ENCODE results near the gene STAB1. TPM values are rescaled to one million over a fixed set of nuclear protein-coding genes. Genes with fewer than 3 reads are reported as not detected.

STAB1 gene
- total and polyA plus RNA-seq, 2 of the 8 experiments (the other 6 are each of a cell fraction or from before 2014, with no cell fraction given), result 1.0 to 1.9 TPM

GRCh38 chr3:52473026-52473425, 22.1 kb upstream of the STAB1 start:
- no peaks in the 10 kb centered on the region; a peak in 3 of 7 replicates for H3K4me1 ChIP-seq (replicated peaks in 1 of 4; ENCODE audit: control insufficient read depth in 3 of 4, insufficient read depth in 4 of 4, low read length in 3 of 4)
- H3K27ac ChIP-seq (ENCODE audit: low read depth, low read length), result no peak overlapping the region
- H4K20me1 ChIP-seq (replicated peaks in 1 of 2; ENCODE audit: control insufficient read depth in 1 of 2, insufficient read depth in 2 of 2, low read length in 2 of 2), result peaks cover 2 to 19% of the 10 kb centered on the region in 2 experiments
- no peak for FAIRE-seq
- H3K4ac ChIP-seq (replicated peaks; ENCODE audit: insufficient read length, low read depth, low read length), result no peak overlapping the region
- H2AFZ ChIP-seq (ENCODE audit: low read length), result no peak overlapping the region
- H3K56ac ChIP-seq (replicated peaks; ENCODE audit: insufficient read length, low read depth, low read length), result no peak overlapping the region
- H3K79me2 ChIP-seq (ENCODE audit: control insufficient read depth in 1 of 2, insufficient read depth in 2 of 2, low read length in 2 of 2), result no peaks in the 10 kb centered on the region; a peak in 1 of 4 replicates
- no peaks in the 10 kb centered on the region for H3K23me2 ChIP-seq (ENCODE audit: low read depth, low read length)
- ChIA-PET POLR2A (ENCODE audit: partially characterized antibody) (no interaction called here), CTCF (ENCODE audit: partially characterized antibody) (interaction anchor here (1.3 to 8.1 kb wide), 14 partner anchors 9 to 109 kb away, joined by 3 to 79 read pairs (median 11); partner anchors contain the start of genes NISCH, SEMA3G, STAB1 and UQCC5)
- no peak overlapping the region for H3K4me3 ChIP-seq (ENCODE audit: extremely low read depth in 1 of 4, insufficient read depth in 2 of 4, low read depth in 3 of 4, low read length in 4 of 4)
- WGBS, 2 experiments (ENCODE audit: extremely low coverage in 1 of 2, insufficient coverage in 1 of 2, insufficient read length in 1 of 2, insufficient replicate concordance in 2 of 2, low coverage in 1 of 2, low lambda C conversion rate in 2 of 2, missing lambda C conversion rate in 1 of 2), result 96% methylated on average over 5 of the region's 5 CpGs; no CpG with 5 or more reads in 1 of the 2 experiments
- H2AK5ac ChIP-seq (ENCODE audit: low read depth, low read length), result no peak overlapping the region
- H2BK5ac ChIP-seq (ENCODE audit: low read depth, low read length), result no peak overlapping the region
- H2BK120ac ChIP-seq (replicated peaks; ENCODE audit: low read depth, low read length), result no peak overlapping the region
- no peak overlapping the region for H4K8ac ChIP-seq (ENCODE audit: extremely low read depth, insufficient read depth, low read length)
- no peak overlapping the region for H3K9ac ChIP-seq (replicated peaks in 1 of 4; ENCODE audit: extremely low read depth in 1 of 4, low read depth in 3 of 4, low read length in 3 of 4)
- H3K9me3 ChIP-seq (ENCODE audit: insufficient read depth in 2 of 2, low read depth in 1 of 2, low read length in 1 of 2), result no peaks in the 10 kb centered on the region
- H3K36me3 ChIP-seq (ENCODE audit: control insufficient read depth in 2 of 4, insufficient read depth in 4 of 4, low read length in 3 of 4), result peaks cover 32 to 58% (median 50%) of the 10 kb centered on the region in 4 experiments
- H2BK12ac ChIP-seq (ENCODE audit: low read depth, low read length), result no peak overlapping the region
- no peak for DNase-seq (ENCODE audit: low read depth in 1 of 2, low spot score in 2 of 2)
- H3K23ac ChIP-seq (ENCODE audit: insufficient read length), result no peak overlapping the region
- no peak for TF ChIP-seq SRF (IDR thresholded peaks at IDR 0.05; ENCODE audit: low read depth, low read length)
- TF ChIP-seq BRCA1 (IDR thresholded peaks at IDR 0.05; ENCODE audit: low read depth, low read length), result no peak
- no peak for TF ChIP-seq TAF7 (optimal IDR thresholded peaks at IDR 0.05; ENCODE audit: borderline replicate concordance, low read depth, low read length)
- TF ChIP-seq SP2 (IDR thresholded peaks at IDR 0.05; ENCODE audit: low read length), result no peak
- TF ChIP-seq NRF1 (IDR thresholded peaks at IDR 0.05; ENCODE audit: low read depth, low read length), result no peak
- TF ChIP-seq SIX5 (IDR thresholded peaks at IDR 0.05; ENCODE audit: low read depth, low read length), result no peak
- TF ChIP-seq SP1 (IDR thresholded peaks at IDR 0.05; ENCODE audit: low read depth, low read length), result no peak
- TF ChIP-seq MAFK (IDR thresholded peaks at IDR 0.05; ENCODE audit: low read depth, low read length), result no peak
- TF ChIP-seq RXRA (IDR thresholded peaks at IDR 0.05; ENCODE audit: insufficient read depth, low read depth, low read length), result no peak
- H3K4me2 ChIP-seq (ENCODE audit: insufficient read depth in 1 of 2, low read depth in 2 of 2, low read length in 2 of 2), result no peak overlapping the region
- no peak overlapping the region for H2BK20ac ChIP-seq (ENCODE audit: low read length)
- H4K5ac ChIP-seq (ENCODE audit: insufficient read length, low read depth, low read length), result no peak overlapping the region
- H3K27me3 ChIP-seq (replicated peaks in 1 of 4; ENCODE audit: control insufficient read depth in 3 of 4, extremely low read depth in 1 of 4, insufficient read depth in 3 of 4, low read length in 3 of 4), result no peaks in the 10 kb centered on the region; a peak in 1 of 7 replicates
- H3K14ac ChIP-seq (ENCODE audit: insufficient read length), result no peak overlapping the region
- no peak overlapping the region for H2BK15ac ChIP-seq (ENCODE audit: low read length)
- no peak overlapping the region for H4K91ac ChIP-seq (replicated peaks; ENCODE audit: insufficient read length, low read length)
- H3K18ac ChIP-seq (ENCODE audit: extremely low read depth, low read length), result no peak overlapping the region
- H3K79me1 ChIP-seq (ENCODE audit: low read depth, low read length), result peaks cover 9% of the 10 kb centered on the region
